SU-DHL-6 (cell line): ENCODE data around the gene HP.

Experiments
- CTCF ChIP-seq: fragments of 200-600 bp; sonication (generic); IDR thresholded peaks from one replicate; pipeline ENCODE4 v1.5.1; 2017; ENCODE audit warnings: antibody characterized with exemption, mild to moderate bottlenecking, low read length, moderate library complexity; ENCODE audit not compliant: insufficient read depth, poor library complexity, severe bottlenecking
- EZH2phosphoT487 ChIP-seq: fragments of 200-600 bp; sonication (generic), shearing (Covaris generic); conservative IDR thresholded peaks from 2 replicates; pipeline ENCODE4 v1.6.1; 2018; ENCODE audit warnings: mild to moderate bottlenecking, antibody characterized with exemption, low read length, moderate library complexity, mixed read lengths

DNA sequence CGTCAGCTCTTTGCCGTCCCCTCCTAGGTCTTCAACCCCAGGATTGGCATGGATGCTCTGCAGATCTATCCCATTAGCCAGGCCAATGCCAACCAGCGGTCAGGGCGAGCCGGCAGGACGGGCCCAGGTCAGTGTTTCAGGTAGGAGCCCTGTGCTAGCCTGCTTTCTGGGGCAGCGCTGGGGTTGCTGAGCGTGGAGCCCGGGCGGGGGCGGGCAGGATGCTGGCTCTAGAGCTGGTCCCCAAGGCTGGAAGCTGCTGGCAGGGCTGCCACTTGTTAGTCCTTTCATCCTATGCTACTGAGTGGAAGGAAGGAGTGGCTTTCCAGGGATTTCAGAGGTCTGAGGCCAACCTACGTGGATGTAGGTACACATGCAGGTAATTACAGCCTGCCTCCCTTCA is 51.7 kb downstream of the HP start:
- TF ChIP-seq CTCF, result no peak
- TF ChIP-seq EZH2phosphoT487, result no peak
